Smooth muscle cell (in vitro differentiated cells): ENCODE data around the gene PTTG1. TPM values are rescaled to one million over a fixed set of nuclear protein-coding genes. Genes with fewer than 3 reads are reported as not detected.

Source experiments
- DNase-seq: peaks from one replicate; lab custom pipeline; 2025; ENCODE audit not compliant: unreplicated experiment; lab: John Stamatoyannopoulos, UW
- H2AFZ ChIP-seq: fragments of 200-600 bp; sonication (generic); 2 replicates; pipeline ENCODE4 v1.6.0; 2016; ENCODE audit warnings: antibody characterized with exemption, low read depth, mild to moderate bottlenecking
- H3F3A ChIP-seq: fragments of 200-600 bp; sonication (generic); 2 replicates; pipeline ENCODE4 v1.6.0; 2017; ENCODE audit warnings: antibody characterized with exemption, low read depth
- H3K27ac ChIP-seq: fragments of 200-600 bp; sonication (generic); 2 replicates; pipeline ENCODE4 v1.5.1; 2016; ENCODE audit warnings: low read depth, mild to moderate bottlenecking
- H3K27me3 ChIP-seq: fragments of 200-600 bp; sonication (generic); 2 replicates; pipeline ENCODE4 v1.6.1; 2016; ENCODE audit warnings: low read depth, mild to moderate bottlenecking
- H3K36me3 ChIP-seq: fragments of 200-600 bp; sonication (generic); 2 replicates; pipeline ENCODE4 v1.5.1; 2016; ENCODE audit warnings: low read depth
- H3K4me1 ChIP-seq: fragments of 200-600 bp; sonication (generic); 2 replicates; pipeline ENCODE4 v1.5.1; 2016; ENCODE audit warnings: low read depth
- H3K4me2 ChIP-seq: fragments of 200-600 bp; sonication (generic); 2 replicates; pipeline ENCODE4 v1.6.0; 2016; ENCODE audit warnings: mild to moderate bottlenecking
- H3K4me3 ChIP-seq: fragments of 200-600 bp; sonication (generic); 2 replicates; pipeline ENCODE4 v1.5.1; 2016; ENCODE audit warnings: mild to moderate bottlenecking
- H3K79me2 ChIP-seq: fragments of 200-600 bp; sonication (generic); 2 replicates; pipeline ENCODE4 v1.6.0; 2016; ENCODE audit warnings: low read depth, mild to moderate bottlenecking
- H3K9ac ChIP-seq: fragments of 200-600 bp; sonication (generic); 2 replicates; pipeline ENCODE4 v1.6.0; 2016; ENCODE audit warnings: low read depth
- H3K9me3 ChIP-seq: fragments of 200-600 bp; sonication (generic); replicated peaks from 2 replicates; pipeline ENCODE4 v1.5.1; 2016; ENCODE audit warnings: low read depth
- H4K20me1 ChIP-seq: fragments of 200-600 bp; sonication (generic); 2 replicates; pipeline ENCODE4 v1.6.0; 2016; ENCODE audit warnings: low read depth
- CTCF ChIP-seq: fragments of 200-600 bp; sonication (generic); IDR thresholded peaks from 2 replicates; pipeline ENCODE4 v1.5.1; 2017; ENCODE audit warnings: borderline replicate concordance, mild to moderate bottlenecking, antibody characterized with exemption; ENCODE audit not compliant: insufficient read depth, poor library complexity, severe bottlenecking
- WGBS: methylation state at CpG from one replicate; pipeline ENCODE4 v1.1.7; 2016; ENCODE audit warnings: low lambda C conversion rate; 5-methylcytosine and 5-hydroxymethylcytosine counted together
- polyA plus RNA-seq: library from polyadenylated mRNA; unstranded; fragments of >200 nt; fragmentation: Nextera tagmentation; extraction: Ambion mirVana; gene quantifications from 2 replicates; pipeline ENCODE4 v1.2.1, GENCODE V29; 2016
- total RNA-seq: library from RNA; depleted of rRNA; stranded (reverse); fragments of >200 nt; gene quantifications from 2 replicates; pipeline ENCODE4 v1.2.3, GENCODE V29; 2014

The PTTG1 gene
- total and polyA plus RNA-seq, 2 experiments from 2014 or later = 92.3 to 98.7 TPM

GRCh38 chr5:160466889-160467554 is 45.4 kb downstream of the PTTG1 start:
- H3K4me2 ChIP-seq = peak overlapping the region; percentile 85
- peak overlapping the region; percentile 86 for H3K27ac ChIP-seq
- H3K9ac ChIP-seq = peak overlapping the region; percentile 39
- no peaks in the 10 kb centered on the region for H3K9me3 ChIP-seq
- no peak for TF ChIP-seq CTCF
- H2AFZ ChIP-seq = no peak overlapping the region
- 20% methylated on average over 9 of the region's 9 CpGs for WGBS
- DNase-seq = no peak
- H3K79me2 ChIP-seq = peaks cover 35% of the 10 kb centered on the region
- H3K4me1 ChIP-seq = peaks cover 12% of the 10 kb centered on the region
- H3K27me3 ChIP-seq = no peaks in the 10 kb centered on the region
- peaks cover 9% of the 10 kb centered on the region for H3F3A ChIP-seq
- H3K36me3 ChIP-seq = no peaks in the 10 kb centered on the region
- peaks cover 7% of the 10 kb centered on the region for H4K20me1 ChIP-seq
- peak overlapping the region; percentile 42 for H3K4me3 ChIP-seq

GRCh38 chr5:160467555-160468362 is 46.1 kb downstream of the PTTG1 start:
- Histone ChIP-seq H2AFZ (peak overlapping the region; percentile 16), H4K20me1 (peaks cover 7% of the 10 kb centered on the region), H3F3A (peaks cover 9% of the 10 kb centered on the region), H3K27ac (peak overlapping the region; percentile 86), H3K36me3 (no peaks in the 10 kb centered on the region), H3K27me3 (no peaks in the 10 kb centered on the region), H3K4me3 (peak overlapping the region; percentile 42), H3K9me3 (no peaks in the 10 kb centered on the region), H3K4me1 (peaks cover 12% of the 10 kb centered on the region), H3K9ac (peak overlapping the region; percentile 42), H3K4me2 (peak overlapping the region; percentile 85), H3K79me2 (peaks cover 42% of the 10 kb centered on the region)
- 14% methylated on average over 29 of the region's 29 CpGs for WGBS
- peak; percentile 50 for DNase-seq
- no peak for TF ChIP-seq CTCF

GRCh38 chr5:160468363-160468975 is 46.8 kb downstream of the PTTG1 start:
- Histone ChIP-seq H3K27me3 (no peaks in the 10 kb centered on the region), H3K9ac (peak overlapping the region; percentile 42), H4K20me1 (peaks cover 7% of the 10 kb centered on the region), H3K4me1 (peaks cover 13% of the 10 kb centered on the region), H3K27ac (peak overlapping the region; percentile 86), H3K36me3 (no peaks in the 10 kb centered on the region), H3K4me3 (peak overlapping the region; percentile 42), H3F3A (peaks cover 9% of the 10 kb centered on the region), H3K79me2 (peaks cover 49% of the 10 kb centered on the region), H3K9me3 (no peaks in the 10 kb centered on the region), H2AFZ (no peak overlapping the region), H3K4me2 (peak overlapping the region; percentile 85)
- DNase-seq = no peak
- no peak for TF ChIP-seq CTCF
- 66% methylated on average over 3 of the region's 3 CpGs for WGBS
